Heart right ventricle (tissue), 16 donors: ENCODE data around the gene ACTR3. TPM values are rescaled to one million over a fixed set of nuclear protein-coding genes. Genes with fewer than 3 reads are reported as not detected.

Experiments used
- ATAC-seq, 8 donors: fragments of 200-7000 bp; cut with Tn5 transposase; one replicate each; pipeline ENCODE4 v1.9.1; 2020; ENCODE audit warnings: mild to moderate bottlenecking in 8 of 8, moderate library complexity in 8 of 8, moderate number of reproducible peaks in 1 of 8
- DNase-seq, 2 donors: peaks; one replicate each; pipeline ENCODE4 v3.0.0-alpha.2; 2020
- H3K27ac ChIP-seq, 10 donors: fragments of 200-600 bp; sonication (generic) in 2 of 10; one replicate each; pipeline versions ENCODE4 v1.5.0 to v1.8.0; 2020 to 2022; ENCODE audit warnings: mild to moderate bottlenecking in 3 of 10
- H3K27me3 ChIP-seq, 7 donors: fragments of 200-600 bp; one replicate each; pipeline ENCODE4 v1.8.0; 2021 to 2022; ENCODE audit warnings: mild to moderate bottlenecking in 2 of 7
- H3K36me3 ChIP-seq, 9 donors: fragments of 200-600 bp; sonication (generic) in 1 of 9; one replicate each; pipeline versions ENCODE4 v1.5.0 to v1.8.0; 2020 to 2022; ENCODE audit warnings: mild to moderate bottlenecking in 2 of 9
- H3K4me1 ChIP-seq, 9 donors: fragments of 200-600 bp; sonication (generic) in 1 of 9; one replicate each; pipeline versions ENCODE4 v1.5.0 to v1.8.0; 2020 to 2022; ENCODE audit warnings: mild to moderate bottlenecking in 4 of 9
- H3K4me3 ChIP-seq, 10 donors: fragments of 200-600 bp; sonication (generic) in 2 of 10; one replicate each; pipeline versions ENCODE4 v1.5.0 to v1.8.0; 2020 to 2022; ENCODE audit warnings: mild to moderate bottlenecking in 7 of 10, moderate library complexity in 2 of 10
- H3K9me3 ChIP-seq, 11 donors: fragments of 200-600 bp in 10 of 11; sonication (generic) in 2 of 11; one replicate each; pipeline versions ENCODE4 v1.5.0 to v1.8.0; 2013 to 2022; ENCODE audit warnings: mild to moderate bottlenecking in 2 of 11, control low read depth in 1 of 11, moderate library complexity in 1 of 11
- whole genome bisulfite sequencing, 2 donors: extraction: QIAGEN DNeasy Blood & Tissue Kit; methylation state at CpG; one replicate each; pipeline ENCODE4 v1.1.7; 2013; ENCODE audit warnings: inconsistent platforms in 1 of 2; 5-methylcytosine and 5-hydroxymethylcytosine counted together
- intact Hi-C, 10 donors: fragments of 100-400 bp; cut with DNase I; formaldehyde crosslinking; loops; one replicate each; pipeline versions ENCODE4 v1.11.1 to v1.14.2; 2022
- polyA plus RNA-seq, 2 donors: library from polyadenylated mRNA; stranded (reverse); fragments of 200-250 nt; gene quantifications; one replicate each; pipeline ENCODE4 v1.2.3, GENCODE V29; 2013
- total RNA-seq, 10 donors: library from RNA; stranded (reverse); fragmentation: NEBNext Ultra II Directional in 3 of 10; extraction: Animal tissue kit (Norgen Biotek cat#: 25700) in 3 of 10; gene quantifications; one replicate each; pipeline versions ENCODE4 v1.2.1 to v1.2.4, GENCODE V29; 2021 to 2023
- TF ChIP-seq, protein P1 (sequence below), 9 donors: fragments of 200-600 bp; sonication (generic) in 2 of 9; IDR thresholded peaks; one replicate each; pipeline versions ENCODE4 v1.5.0 to v1.8.0; 2021 to 2022; ENCODE audit warnings: antibody characterized with exemption in 9 of 9, mild to moderate bottlenecking in 5 of 9, moderate library complexity in 1 of 9
- donor health status: Arrhythmogenic right ventricular cardiomyopathy.
- donor health status: ischemic (EF 13 %, LVEDD 7.1; RV severe dilation, severe dysfunction).
- donor health status: healthy with polysubstance abuse.
- donor health status: DM: no; HTN: yes; CAD: no.
- donor health status: DM: no; HTN: no; CAD: no.
- donor health status: ischemic (EF 25% LVEDD 6.9; RV normal size, moderate dysfunction).
- donor health status: ischemic (EF 25% LVEDD 5.7; RV mildly dilated, moderate dysfunction).
- donor health status: healthy.
- donor health status: DM: yes; HTN: yes; CAD: no.
- donor health status: Ischemic cardiomyopathy.
- donor health status: ischemic (EF 35%, LVEDD 5.7; RV mildly dilated, moderate dysfunction).
- donor health status: nonischemic (EF 11% LVEDD 7.7; RV severe dilation, severe dysfunction).
- donor health status: DM: yes; HTN: yes; CAD: no.
- donor health status: PGD.
- donor health status: ischemic (EF 29% LVEDD 5.4; RV normal size, mild dysfunction).
- donor health status: nonischemic (EF 23%, LVEDD 6.1; RV moderate dilation, normal function).

ACTR3 gene
- total and polyA plus RNA-seq, 12 donors = 12.7 to 167 (median 112) TPM

DNA sequence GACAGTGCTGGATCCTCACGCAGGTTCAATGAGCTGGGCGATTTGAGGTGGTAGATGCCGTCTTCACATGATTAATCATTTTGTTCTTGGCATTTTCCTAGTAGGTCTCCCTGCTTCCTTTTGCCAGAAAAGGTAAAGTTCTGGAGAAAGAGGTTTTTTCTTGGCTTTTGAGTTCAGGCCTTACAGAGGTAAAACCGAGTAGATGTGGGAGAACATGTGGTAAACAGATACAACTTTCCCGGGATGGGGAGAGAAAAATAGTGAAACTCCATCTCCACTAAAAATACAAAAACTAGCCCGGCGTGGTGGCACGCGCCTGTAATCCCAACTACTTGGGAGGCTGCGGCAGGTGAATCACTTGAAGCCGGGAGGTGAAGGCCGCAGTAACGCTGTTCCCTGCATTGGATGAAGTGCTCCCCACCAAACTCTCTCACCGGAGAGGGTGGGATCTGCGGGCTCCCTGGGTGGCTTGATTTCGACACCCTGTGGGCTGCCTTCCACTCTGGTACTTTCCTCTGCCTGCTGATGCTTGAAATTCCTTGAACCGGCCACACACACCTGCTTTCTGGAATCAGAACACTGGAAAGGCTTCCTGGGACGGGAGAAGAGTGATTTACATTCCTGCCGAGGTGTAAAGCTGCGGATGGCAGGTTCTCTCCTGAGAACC is 88.8 kb downstream of the ACTR3 start:
- Histone ChIP-seq H3K27me3 (no peaks in the 10 kb centered on the region), H3K27ac (no peak overlapping the region), H3K36me3 (peaks cover 0 to 19% (median 0%) of the 10 kb centered on the region in 9 donors), H3K4me1 (peaks cover 0 to 11% (median 0%) of the 10 kb centered on the region in 9 donors), H3K4me3 (no peak overlapping the region), H3K9me3 (peaks cover 0 to 9% (median 0%) of the 10 kb centered on the region in 11 donors)
- intact Hi-C loops = loop anchor here in 5 of 10 donors (5.0 to 10.0 kb wide), 3 partner anchors 566 to 576 kb away; no protein-coding TSS in a partner anchor
- TF ChIP-seq, protein P1, sequence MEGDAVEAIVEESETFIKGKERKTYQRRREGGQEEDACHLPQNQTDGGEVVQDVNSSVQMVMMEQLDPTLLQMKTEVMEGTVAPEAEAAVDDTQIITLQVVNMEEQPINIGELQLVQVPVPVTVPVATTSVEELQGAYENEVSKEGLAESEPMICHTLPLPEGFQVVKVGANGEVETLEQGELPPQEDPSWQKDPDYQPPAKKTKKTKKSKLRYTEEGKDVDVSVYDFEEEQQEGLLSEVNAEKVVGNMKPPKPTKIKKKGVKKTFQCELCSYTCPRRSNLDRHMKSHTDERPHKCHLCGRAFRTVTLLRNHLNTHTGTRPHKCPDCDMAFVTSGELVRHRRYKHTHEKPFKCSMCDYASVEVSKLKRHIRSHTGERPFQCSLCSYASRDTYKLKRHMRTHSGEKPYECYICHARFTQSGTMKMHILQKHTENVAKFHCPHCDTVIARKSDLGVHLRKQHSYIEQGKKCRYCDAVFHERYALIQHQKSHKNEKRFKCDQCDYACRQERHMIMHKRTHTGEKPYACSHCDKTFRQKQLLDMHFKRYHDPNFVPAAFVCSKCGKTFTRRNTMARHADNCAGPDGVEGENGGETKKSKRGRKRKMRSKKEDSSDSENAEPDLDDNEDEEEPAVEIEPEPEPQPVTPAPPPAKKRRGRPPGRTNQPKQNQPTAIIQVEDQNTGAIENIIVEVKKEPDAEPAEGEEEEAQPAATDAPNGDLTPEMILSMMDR (IDR thresholded peaks at IDR 0.05) = no peak
- WGBS, 2 donors = 95 to 96% methylated on average over 20 of the region's 20 CpGs
- DNase-seq (no peak), ATAC-seq (no peak)

DNA sequence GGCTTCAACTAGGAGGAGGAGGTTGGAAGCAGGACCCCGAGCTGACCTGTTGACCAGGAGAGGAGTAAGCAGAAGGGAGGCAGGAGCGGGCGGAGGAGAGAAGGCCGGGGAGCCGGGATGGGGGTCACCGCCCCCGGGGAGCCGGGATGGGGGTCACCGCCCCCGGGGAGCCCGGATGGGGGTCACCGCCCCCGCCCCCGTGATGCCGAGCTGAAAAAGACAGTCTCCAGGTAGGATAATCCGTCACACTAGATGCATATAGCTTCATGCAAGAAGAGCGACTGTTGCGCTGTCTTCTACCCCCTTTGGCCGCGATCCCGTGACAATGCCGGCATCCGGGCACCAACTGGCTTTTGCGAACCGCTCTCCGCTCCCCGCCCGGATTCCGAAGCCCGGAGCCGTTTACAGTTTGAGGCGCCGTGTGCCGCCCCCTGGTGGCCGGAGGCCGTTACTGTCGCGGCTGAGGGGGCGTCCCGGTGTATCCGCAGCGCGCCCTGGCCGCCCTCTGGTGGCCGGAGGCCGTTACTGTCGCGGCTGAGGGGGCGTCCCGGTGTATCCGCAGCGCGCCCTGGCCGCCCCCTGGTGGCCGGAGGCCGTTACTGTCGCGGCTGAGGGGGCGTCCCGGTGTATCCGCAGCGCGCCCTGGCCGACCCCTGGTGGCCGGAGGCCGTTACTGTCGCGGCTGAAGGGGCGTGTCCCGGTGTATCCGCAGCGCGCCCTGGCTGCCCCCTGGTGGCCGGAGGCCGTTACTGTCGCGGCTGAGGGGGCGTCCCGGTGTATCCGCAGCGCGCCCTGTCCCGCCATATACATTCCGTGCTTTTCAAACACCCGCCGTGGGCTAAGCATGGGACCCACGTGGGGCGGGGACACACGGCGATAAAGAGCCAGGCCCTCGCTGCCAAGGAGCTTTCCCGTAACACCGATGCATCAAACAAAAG is 89.6 kb downstream of the ACTR3 start:
- Histone ChIP-seq H3K27me3 (no peaks in the 10 kb centered on the region), H3K4me1 (peaks cover 0 to 11% (median 0%) of the 10 kb centered on the region in 9 donors), H3K4me3 (no peak overlapping the region), H3K9me3 (peaks cover 0 to 9% (median 0%) of the 10 kb centered on the region in 11 donors), H3K36me3 (peaks cover 0 to 12% (median 0%) of the 10 kb centered on the region in 9 donors), H3K27ac (no peak overlapping the region)
- TF ChIP-seq, protein P1 (IDR thresholded peaks at IDR 0.05) = peak; percentile 34 to 65 (median 51)
- intact Hi-C loops = loop anchor here in 8 of 10 donors (2.0 to 10.0 kb wide), 5 partner anchors 563 to 575 kb away; no protein-coding TSS in a partner anchor
- WGBS, 2 donors = 58 to 64% methylated on average over 83 to 92 of the region's 93 CpGs
- ATAC-seq (no peak), DNase-seq (no peak)

DNA sequence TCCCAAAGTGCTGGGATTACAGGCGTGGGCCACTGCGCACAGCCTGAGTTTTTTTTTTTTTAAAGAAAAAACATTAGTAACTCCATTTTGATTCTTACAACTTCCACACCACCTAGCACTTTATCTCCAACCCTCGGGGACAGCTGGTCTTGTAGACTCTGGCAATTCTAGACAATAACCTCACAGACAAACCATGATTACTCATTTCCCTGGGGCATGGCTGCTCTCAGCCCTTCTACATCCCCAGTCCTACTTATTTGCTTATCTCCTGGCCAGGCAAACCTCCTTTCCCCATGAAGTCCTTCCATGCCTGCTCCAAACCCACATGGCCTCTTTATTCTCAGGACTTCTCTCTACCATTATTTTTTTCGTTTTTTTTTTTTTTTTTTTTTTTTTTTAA is 91.1 kb downstream of the ACTR3 start:
- no peaks in the 10 kb centered on the region for H3K36me3 ChIP-seq
- peak overlapping the region in 2 of 10 donors; percentile 18 to 52 for H3K27ac ChIP-seq
- peaks cover 0 to 11% (median 0%) of the 10 kb centered on the region in 9 donors for H3K4me1 ChIP-seq
- peaks cover 0 to 9% (median 0%) of the 10 kb centered on the region in 11 donors for H3K9me3 ChIP-seq
- ATAC-seq = peak; percentile 39 to 83 (median 75)
- intact Hi-C loops = loop anchor here in 3 of 10 donors (2.0 to 5.0 kb wide), 3 partner anchors 562 to 571 kb away; no protein-coding TSS in a partner anchor
- H3K4me3 ChIP-seq = no peak overlapping the region
- DNase-seq = peak in 1 of 2 donors; percentile 33
- 67% methylated on average over 4 of the region's 4 CpGs for WGBS, 2 donors
- no peaks in the 10 kb centered on the region for H3K27me3 ChIP-seq
- TF ChIP-seq, protein P1 (IDR thresholded peaks at IDR 0.05) = no peak
